HG03342 (cell line): ENCODE measurements around the gene KAT5.
A peak's percentile ranks its signal among the peaks of the same experiment; 100 is the strongest.
"Not testable (repeated sequence)": the region's sequence is repeated elsewhere in the genome, so short reads cannot be mapped to it uniquely, and the experiment has no call there.

ENCODE experiments used
- ATAC-seq: cut with Tn5 transposase; IDR thresholded peaks from one replicate; pipeline ENCODE4 v1.9.1; 2021; ENCODE audit warnings: mild to moderate bottlenecking, moderate library complexity; ENCODE audit not compliant: unreplicated experiment

KAT5 gene

DNA sequence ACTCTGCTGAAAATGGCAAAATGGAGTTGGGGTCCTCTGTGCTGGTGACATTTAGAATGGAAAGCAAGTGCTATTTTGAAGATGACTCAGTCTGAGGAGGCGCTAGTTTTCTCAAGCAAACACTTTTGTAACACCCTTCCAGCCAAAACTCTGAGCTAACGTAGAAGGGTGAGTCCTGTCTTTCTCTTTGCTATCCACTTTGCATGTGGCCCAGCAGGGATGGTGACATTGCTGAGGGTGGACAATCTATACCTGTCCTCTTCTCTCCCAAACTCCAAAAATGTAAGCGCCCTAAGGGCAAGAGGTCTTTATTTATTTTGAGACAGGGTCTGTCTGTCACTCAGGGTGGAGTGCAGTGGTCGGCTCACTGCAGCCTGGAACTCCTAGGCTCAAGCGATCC is 3.6 kb upstream of the KAT5 start:
- ATAC-seq, result no peak

- ATAC-seq, result no peak
Measured at GRCh38 chr11:65709661-65710060, 2.4 kb upstream of the KAT5 start.

- no peak for ATAC-seq
Measured at GRCh38 chr11:65710421-65710820, 1.6 kb upstream of the KAT5 start.

DNA sequence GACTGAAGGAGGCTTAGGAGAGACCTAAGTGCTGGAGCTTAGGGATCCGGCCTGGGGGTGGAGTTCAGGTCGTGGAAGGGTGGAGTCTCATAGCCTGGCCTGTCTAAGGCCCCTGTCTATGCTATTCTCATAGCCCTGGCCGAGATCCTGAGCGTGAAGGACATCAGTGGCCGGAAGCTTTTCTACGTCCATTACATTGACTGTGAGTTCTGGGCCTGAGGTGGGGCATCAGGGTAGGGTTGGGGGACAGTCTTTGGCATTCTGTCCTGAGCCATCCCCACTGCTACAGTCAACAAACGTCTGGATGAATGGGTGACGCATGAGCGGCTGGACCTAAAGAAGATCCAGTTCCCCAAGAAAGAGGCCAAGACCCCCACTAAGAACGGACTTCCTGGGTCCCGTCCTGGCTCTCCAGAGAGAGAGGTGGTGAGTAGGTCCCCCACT is 603 bp downstream of the KAT5 start:
- ATAC-seq, result no peak

DNA sequence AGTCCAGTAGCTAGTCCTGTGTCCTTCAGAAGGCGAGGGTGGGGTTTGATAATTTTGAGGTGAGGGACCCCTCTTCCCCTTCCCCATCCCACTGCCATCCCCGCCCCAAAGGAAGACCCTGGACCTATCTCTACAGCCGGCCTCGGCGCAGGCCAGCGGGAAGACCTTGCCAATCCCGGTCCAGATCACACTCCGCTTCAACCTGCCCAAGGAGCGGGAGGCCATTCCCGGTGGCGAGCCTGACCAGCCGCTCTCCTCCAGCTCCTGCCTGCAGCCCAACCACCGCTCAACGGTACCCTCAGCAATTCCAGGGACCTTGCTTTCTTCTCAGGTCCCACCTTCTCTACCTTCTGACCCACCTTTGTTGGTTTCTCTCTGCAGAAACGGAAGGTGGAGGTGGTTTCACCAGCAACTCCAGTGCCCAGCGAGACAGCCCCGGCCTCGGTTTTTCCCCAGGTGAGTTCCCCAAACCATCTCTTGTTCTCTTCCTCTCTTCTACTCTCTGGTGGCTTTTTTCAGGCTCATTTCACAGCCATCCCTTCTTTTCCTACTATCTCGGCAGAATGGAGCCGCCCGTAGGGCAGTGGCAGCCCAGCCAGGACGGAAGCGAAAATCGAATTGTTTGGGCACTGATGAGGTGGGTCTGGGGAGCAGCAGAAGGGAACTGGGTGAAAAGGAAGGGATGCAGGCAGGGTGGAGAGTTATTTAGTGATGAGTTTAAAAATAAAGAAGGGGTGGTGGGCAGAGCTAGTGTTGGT is 1.3 kb downstream of the KAT5 start:
- no peak for ATAC-seq

- ATAC-seq, result no peak
Measured at GRCh38 chr11:65714433-65714832, 2.4 kb downstream of the KAT5 start.

- no peak for ATAC-seq
Measured at GRCh38 chr11:65716302-65716701, 4.2 kb downstream of the KAT5 start.

- ATAC-seq, result no peak
Measured at GRCh38 chr11:65716774-65717405, 4.8 kb downstream of the KAT5 start.

GRCh38 chr11:65717906-65718305 is 5.9 kb downstream of the KAT5 start:
- ATAC-seq, result no peak

DNA sequence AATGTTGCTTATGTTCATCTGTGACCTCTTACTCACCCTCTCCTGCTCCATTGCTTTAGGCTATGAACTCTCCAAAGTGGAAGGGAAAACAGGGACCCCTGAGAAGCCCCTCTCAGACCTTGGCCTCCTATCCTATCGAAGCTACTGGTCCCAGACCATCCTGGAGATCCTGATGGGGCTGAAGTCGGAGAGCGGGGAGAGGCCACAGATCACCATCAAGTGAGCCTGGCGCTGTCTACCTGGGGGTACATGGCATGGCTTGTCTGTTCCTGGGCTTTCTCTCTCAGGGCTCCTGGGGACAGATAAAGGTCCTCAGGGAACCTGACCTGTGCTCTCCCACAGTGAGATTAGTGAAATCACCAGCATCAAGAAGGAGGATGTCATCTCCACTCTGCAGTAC is 6.5 kb downstream of the KAT5 start:
- ATAC-seq, result no peak

- no peak for ATAC-seq
Measured at GRCh38 chr11:65718964-65719492, 7.0 kb downstream of the KAT5 start.

- peak; percentile 14 for ATAC-seq
Measured at GRCh38 chr11:65719871-65720210, 7.8 kb downstream of the KAT5 start.

DNA sequence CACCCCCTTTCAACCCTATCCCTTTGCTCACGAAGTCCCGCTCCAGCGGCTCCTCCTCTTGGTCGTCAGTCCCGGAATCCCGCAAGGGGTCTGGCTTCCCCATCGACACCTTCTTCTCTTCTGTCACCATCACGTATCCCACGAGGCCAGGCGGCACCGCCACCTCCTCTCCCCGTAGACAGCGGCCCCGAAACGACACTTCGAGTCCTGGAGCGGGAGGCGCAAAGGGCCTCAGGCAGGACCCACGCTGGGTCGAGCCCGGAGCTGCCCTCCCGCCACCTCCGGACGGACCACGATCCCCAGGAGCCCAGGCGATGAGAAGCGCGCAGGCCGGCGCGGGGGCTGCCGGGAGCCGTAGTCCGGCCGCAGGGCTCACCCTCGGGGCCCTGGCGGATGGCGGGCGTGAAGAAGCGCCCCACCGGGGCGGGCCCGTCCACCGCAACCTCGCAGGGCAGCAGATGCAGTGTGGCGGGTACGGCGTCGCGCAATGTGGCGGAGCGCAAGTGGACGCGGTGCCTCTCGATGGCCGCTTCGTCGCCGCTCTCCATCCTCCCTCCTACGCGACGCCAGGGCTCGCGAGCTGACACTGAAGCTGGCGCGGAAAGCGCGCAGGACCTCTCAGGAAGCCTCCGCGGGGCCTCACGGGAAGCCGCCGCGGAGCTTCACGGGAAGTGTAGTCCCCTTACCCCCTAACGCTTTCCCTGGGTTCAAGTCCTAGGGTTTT is 8.3 kb downstream of the KAT5 start, which contains the start of gene RNASEH2C:
Gene RNASEH2C, minus strand, starts transcription at position 588 of the 724 bp plus-strand sequence. Its CDS starts 40 bp downstream, at position 548.
- ATAC-seq, result peak; percentile 74

- no peak for ATAC-seq
Measured at GRCh38 chr11:65722261-65722660, 10.2 kb downstream of the KAT5 start.

DNA sequence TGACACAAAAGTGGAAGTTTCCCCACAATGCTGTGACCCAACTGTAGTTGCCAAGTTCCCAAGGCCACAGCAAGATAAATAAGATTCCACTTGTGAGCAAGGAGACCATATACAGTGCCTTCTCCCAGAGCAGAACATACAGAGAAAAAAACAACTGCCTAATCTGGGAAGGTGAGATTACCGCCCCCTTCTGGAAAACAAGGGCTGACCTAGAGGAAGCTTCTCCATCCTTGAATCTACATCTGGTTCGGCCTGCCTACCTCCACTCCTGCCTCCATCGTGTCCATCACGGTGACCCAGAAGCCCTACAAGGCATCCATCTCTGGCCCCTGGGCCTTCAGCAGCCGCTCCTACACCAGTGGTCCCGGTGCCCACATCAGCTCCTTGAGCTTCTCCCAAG is 14.6 kb downstream of the KAT5 start:
- no peak for ATAC-seq

DNA sequence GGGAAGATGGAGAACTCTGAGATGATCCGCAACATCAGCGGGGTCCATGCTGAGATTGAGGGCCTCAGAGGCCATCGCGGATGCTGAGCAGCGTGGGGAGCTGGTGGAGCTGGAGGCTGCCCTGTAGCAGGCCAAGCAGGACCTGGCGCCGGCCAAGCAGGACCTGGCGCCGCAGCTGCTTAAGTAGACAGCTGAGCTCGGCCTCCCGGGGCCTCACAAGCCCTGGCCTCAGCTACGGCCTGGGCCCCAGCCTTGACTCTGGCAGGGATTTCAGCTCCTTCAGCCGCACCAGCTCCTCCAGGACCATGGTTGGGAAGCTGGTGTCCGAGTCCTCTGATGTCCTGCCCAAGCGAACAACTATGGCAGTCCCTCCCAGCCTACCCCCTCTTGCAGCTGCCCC is 15.8 kb downstream of the KAT5 start:
- no peak for ATAC-seq

- ATAC-seq, result no peak
Measured at GRCh38 chr11:65730461-65730860, 18.4 kb downstream of the KAT5 start.

GRCh38 chr11:65735111-65735510 is 23.1 kb downstream of the KAT5 start:
- ATAC-seq, result not testable (repeated sequence)

DNA sequence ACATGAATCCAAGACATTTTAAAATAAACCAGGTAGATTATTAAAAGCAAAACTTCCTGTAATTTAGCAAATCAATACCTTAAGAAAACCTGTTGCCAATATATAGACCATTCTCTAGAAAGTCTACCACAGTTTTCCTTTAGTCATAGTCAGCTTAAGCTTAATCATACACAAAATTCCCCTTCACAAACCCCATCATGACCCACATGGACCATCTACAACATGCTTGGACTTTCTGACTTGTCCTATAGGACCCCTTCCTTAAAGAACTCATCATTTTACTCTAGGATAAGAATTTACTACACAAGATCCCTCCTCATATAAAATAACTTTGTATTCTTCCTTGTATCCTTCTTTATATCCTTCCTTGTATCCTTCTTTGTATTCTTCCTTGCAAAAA is 24.8 kb downstream of the KAT5 start:
- no peak for ATAC-seq

DNA sequence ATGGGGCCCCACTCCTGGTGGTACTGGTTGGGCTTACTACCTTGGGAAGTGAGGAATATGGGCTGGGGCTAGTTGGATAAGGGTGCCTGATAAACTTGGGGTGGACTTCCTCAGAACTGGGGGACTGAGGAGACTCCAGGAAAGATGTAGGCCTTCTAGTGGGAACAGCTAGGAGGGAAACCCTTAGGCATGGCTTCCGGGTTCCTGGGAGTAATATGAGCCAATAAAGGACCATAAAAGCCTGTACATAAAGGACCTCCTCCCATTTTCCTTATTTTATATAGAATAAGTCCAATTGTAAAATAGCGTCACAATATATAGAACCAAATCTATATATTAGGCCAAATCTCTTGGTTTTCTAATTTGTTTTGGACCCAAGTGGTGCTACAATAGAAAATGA is 27.0 kb downstream of the KAT5 start:
- ATAC-seq, result no peak

DNA sequence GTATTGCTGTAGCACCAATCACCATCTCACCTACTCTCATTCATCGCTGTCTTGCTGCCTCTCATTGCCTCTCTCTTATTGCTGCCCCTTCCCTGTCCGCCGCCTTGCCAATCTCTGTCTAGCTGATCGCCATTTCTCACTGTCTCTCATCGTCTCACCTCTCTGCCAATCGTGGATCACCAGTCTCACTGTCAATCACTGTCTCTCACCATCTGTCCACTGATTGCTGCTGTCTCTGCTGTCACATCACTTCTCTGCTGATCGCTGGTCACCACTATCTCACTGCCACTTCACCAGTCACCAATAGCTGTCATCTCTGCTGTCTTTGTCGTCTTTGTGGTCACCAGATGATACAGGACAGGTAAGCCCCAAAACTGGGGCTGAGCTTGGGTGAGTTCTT is 29.1 kb downstream of the KAT5 start:
- no peak for ATAC-seq

DNA sequence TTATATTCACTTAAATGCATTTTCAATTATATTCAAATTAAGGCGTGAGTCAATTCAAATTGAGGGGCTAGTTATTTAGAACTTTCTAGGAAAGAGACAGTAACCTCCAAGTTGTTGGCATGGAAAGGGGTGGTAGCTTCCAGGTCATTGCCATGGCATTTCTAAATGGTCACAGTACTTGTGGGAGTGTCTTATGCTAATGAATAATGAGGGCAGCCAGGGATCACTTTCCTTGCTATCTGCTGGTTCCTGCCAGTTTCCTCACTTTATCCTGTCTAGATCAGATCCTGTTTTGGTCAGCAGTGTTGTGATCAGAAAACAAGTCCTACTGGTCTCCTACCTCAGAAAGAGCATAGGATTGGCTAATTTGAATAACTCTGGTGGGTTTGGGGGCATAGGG is 30.3 kb downstream of the KAT5 start:
- ATAC-seq, result no peak
